Measurements from ENCODE around the gene DNAJA4.

DNAJA4 gene

DNA sequence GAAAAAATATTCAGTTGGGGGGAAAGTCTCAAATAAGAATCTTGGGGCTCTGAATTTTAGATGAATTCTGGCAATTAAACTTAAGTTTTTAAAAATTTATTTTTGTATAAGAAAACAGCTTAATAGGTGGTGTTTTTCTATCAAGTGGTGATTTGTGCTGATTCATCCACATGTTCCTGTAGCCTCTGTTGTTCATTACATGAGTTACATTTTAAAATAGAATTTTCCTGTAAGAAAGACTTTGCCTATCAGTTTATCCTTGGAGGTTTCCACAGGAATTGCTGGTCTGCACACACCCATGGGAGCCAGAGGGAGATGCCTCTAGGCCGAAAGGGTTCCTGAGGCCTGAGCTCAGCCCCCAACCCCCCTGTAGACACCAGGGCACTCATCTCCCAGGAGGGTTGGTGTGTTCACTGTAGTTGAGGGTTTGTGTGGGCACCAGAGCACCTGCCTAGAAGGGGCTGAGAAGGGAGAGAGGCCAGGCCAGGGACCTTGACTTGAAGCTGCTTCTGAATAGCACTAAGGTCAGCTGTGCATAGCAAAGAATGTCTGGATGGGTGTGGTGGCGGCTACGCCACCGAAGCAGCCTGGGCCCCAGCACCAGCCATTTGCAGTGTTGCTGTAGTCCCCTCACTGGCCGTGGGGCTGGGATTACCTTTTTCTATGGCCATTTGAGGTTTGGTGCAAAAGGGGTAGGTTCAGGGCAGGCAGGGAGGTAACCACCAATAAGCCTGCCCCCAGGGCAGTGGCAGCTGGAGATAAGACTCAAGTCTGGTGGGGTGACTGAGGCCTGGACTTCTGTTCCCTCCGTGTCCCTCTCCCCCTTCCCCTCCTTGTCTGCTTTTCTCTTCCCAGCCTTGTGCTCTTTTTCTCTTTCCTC lies 11.9 kb downstream of the DNAJA4 start:
- TF ChIP-seq CTCF (IDR thresholded peaks at IDR 0.05; ENCODE audit: low read depth, low read length), result no peak
- no peak for DNase-seq (ENCODE audit: extremely low read depth, low read depth)

DNA sequence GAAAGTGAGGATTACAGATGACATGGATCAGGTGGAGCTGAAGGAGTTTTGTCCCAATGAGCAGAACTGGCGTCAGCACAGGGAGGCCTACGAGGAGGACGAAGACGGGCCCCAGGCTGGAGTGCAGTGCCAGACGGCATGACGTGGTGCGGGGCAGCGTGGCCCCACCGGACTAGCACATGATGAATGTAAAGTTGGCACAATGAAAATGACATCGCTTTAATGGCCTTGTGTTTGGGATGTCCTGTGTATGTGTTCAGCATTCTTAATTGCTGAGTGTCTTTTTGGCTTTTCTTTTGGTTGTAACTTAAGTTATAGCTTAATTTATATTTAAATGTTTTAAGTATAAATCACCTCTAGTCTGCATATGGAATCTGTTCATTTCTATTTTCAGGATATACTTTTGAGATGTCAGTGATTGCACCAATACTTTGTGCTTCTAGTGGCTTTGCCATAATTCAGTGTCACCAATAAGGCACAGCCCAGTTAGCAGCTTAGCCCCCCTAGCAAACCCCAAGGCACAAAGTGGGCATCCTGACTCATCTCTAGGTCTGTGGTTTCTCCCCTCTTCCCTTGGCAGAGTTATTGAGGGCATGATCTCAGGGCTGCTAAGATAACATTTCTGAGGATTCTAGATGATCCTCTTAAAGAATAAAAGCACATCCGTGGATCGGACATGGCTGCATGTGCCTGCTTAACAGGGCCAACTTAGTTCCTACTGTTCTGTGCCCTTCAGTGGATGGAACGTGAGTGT lies 16.1 kb downstream of the DNAJA4 start:
- TF ChIP-seq CTCF (IDR thresholded peaks at IDR 0.05; ENCODE audit: low read depth, low read length), result no peak
- no peak for DNase-seq (ENCODE audit: extremely low read depth, low read depth)

- TF ChIP-seq CTCF (IDR thresholded peaks at IDR 0.05; ENCODE audit: low read depth, low read length), result no peak
- DNase-seq (ENCODE audit: extremely low read depth, low read depth), result no peak
These were observed 18.0 kb downstream of the DNAJA4 start for GRCh38 chr15:78282324-78282723.

DNA sequence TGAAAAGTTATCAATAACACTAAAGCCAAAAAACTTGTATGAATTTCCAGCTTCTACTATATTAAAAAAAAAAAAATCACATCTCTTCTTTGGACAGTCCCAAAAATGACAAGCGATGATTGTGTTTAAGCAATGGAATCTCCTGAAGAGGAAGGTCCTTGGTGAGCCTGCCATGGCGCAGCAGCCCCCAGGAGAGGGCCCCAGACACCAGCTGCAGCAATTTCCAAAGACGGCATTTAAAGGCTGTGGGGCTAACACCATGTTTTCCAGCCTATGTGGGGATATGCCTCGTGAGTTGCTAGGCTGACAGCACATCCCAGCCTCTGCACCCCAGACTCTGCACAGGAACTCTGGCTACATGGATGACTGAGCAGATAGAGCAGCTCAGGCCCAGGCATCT lies 20.4 kb downstream of the DNAJA4 start:
- no peak for DNase-seq (ENCODE audit: extremely low read depth, low read depth)

DNA sequence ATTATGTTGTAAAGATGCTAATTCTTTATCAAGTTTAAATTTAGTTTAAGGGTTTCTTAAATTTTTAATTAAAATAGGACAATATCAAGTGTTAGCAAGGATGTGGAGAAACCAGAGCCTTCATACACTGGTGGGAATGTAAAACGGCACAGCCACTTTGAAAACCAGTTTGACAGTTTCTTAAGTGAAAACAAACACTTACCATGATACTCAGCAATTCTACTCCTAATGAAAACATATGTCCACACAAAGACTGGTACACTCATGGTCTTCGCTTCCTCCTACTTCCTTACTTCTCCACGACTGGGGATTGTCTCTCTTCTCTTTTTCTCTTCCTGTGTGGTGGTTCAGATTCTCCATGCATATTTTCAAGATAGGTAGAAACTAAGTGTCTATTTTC lies 25.9 kb downstream of the DNAJA4 start:
- no peak for DNase-seq (ENCODE audit: extremely low read depth, low read depth)
- no peak for TF ChIP-seq CTCF (IDR thresholded peaks at IDR 0.05; ENCODE audit: low read depth, low read length)

More for the DNA sequence above, 20.4 kb downstream of the DNAJA4 start:
- peak; percentile 3; the same call in 1 of the 2 replicates for TF ChIP-seq CTCF (IDR thresholded peaks at IDR 0.05; ENCODE audit: low read depth, low read length)

DNA sequence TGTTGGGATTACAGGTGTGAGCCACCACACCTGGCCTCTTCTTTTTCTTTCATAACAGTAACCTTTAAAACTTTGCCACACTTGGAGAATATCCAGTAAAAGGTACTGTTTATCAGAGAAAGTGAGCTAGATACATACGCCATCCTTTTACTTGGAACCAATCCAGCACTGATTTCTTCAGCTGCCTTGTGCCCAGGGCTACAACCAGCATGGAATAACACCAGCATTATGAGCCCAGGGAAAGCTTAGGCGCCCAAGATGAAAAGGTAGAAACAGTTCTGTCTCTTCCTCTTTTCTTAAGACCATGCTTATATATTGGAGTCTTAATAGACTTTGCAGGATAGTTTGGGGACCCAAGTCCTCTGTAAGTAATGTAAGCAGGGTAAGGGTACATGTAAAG lies 26.7 kb downstream of the DNAJA4 start:
- DNase-seq (ENCODE audit: extremely low read depth, low read depth), result no peak
- no peak for TF ChIP-seq CTCF (IDR thresholded peaks at IDR 0.05; ENCODE audit: low read depth, low read length)

DNA sequence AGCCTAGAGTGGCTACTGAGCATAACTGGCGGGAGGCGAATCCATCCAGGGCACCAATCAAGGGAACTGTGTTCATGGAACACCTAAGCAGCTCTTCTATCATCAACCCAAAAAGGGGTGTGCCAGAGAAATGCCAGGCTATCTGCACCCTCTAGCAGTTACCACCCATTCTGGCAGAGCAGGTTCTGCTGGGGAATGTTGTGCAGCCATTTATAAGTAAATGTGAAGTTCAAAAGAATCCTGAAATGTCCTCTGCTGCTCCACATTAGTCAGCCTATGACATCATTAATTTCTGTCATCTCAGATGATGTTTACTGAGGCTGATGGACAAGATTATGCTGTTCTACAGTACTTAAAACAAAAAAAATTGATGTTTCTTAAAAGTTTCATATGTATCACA lies 27.3 kb downstream of the DNAJA4 start:
- TF ChIP-seq CTCF (IDR thresholded peaks at IDR 0.05; ENCODE audit: low read depth, low read length), result no peak
- no peak for DNase-seq (ENCODE audit: extremely low read depth, low read depth)

All from AG09319 (cell line).